Omental fat pad (tissue), 4 donors: ENCODE measurements around the gene RASA2. TPM values are rescaled to one million over a fixed set of nuclear protein-coding genes. Genes with fewer than 3 reads are reported as not detected.

ENCODE experiments used
- ATAC-seq: fragments of 150-250 bp; one replicate; pipeline ENCODE4 v1.9.1; 2016; ENCODE audit warnings: mild to moderate bottlenecking, moderate library complexity; ENCODE audit not compliant: low FRiP score
- DNase-seq: peaks from one replicate; pipeline ENCODE4 v3.0.0-alpha.2; 2019; ENCODE audit warnings: low spot score
- total RNA-seq, 4 donors: library from RNA; depleted of rRNA; stranded (reverse); fragments of >200 nt; gene quantifications; one replicate each; pipeline ENCODE4 v1.1.0, GENCODE V29; 2016
- TF ChIP-seq, protein P1 (sequence below), 3 donors: fragments of 450-650 bp; IDR thresholded peaks; one replicate each; pipeline ENCODE4 v1.5.1; 2016 to 2017; ENCODE audit warnings: antibody characterized with exemption in 3 of 3, mild to moderate bottlenecking in 3 of 3, moderate library complexity in 2 of 3

Gene RASA2
- total RNA-seq, 4 donors from 2014 or later: 16.4 to 19.8 (median 18.0) TPM

DNA sequence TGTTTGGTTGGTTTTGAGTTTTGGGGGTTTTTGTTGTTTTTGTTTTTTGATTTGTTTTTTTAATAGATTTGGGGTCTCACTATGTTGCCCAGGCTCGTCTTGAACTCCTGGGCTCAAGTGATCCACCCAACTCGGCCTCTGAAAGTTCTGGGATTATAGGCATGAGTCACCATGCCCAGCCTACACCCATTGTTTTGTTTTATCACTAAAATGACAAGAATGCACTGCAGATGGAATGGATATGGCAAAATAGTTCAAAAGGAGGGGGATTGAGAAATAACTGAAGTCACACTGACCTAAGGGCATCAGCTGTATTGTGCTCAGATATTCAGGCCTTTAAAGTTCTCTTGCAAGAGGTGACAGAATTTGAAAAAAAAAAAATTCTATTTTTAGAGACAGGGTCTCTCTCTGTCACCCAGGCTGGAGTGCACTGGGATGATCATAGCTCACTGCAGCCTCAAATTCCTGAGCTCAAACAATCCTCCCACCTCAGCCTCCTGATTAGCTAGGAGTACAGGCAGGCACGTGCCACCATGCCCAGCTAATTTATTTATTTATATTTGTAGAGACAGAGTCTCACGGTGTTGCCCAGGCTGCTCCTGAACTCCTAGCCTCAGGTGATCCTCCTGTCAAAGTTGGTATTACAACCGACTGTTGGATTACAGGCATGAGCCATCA lies 4.4 kb upstream of the RASA2 start:
- ATAC-seq: no peak
- TF ChIP-seq, protein P1, sequence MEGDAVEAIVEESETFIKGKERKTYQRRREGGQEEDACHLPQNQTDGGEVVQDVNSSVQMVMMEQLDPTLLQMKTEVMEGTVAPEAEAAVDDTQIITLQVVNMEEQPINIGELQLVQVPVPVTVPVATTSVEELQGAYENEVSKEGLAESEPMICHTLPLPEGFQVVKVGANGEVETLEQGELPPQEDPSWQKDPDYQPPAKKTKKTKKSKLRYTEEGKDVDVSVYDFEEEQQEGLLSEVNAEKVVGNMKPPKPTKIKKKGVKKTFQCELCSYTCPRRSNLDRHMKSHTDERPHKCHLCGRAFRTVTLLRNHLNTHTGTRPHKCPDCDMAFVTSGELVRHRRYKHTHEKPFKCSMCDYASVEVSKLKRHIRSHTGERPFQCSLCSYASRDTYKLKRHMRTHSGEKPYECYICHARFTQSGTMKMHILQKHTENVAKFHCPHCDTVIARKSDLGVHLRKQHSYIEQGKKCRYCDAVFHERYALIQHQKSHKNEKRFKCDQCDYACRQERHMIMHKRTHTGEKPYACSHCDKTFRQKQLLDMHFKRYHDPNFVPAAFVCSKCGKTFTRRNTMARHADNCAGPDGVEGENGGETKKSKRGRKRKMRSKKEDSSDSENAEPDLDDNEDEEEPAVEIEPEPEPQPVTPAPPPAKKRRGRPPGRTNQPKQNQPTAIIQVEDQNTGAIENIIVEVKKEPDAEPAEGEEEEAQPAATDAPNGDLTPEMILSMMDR (IDR thresholded peaks at IDR 0.05): no peak

GRCh38 chr3:141484701-141485287 lies 2.0 kb upstream of the RASA2 start:
- TF ChIP-seq, protein P1 (IDR thresholded peaks at IDR 0.05): no peak

More for the DNA sequence above, 4.4 kb upstream of the RASA2 start:
- no peak for DNase-seq

DNA sequence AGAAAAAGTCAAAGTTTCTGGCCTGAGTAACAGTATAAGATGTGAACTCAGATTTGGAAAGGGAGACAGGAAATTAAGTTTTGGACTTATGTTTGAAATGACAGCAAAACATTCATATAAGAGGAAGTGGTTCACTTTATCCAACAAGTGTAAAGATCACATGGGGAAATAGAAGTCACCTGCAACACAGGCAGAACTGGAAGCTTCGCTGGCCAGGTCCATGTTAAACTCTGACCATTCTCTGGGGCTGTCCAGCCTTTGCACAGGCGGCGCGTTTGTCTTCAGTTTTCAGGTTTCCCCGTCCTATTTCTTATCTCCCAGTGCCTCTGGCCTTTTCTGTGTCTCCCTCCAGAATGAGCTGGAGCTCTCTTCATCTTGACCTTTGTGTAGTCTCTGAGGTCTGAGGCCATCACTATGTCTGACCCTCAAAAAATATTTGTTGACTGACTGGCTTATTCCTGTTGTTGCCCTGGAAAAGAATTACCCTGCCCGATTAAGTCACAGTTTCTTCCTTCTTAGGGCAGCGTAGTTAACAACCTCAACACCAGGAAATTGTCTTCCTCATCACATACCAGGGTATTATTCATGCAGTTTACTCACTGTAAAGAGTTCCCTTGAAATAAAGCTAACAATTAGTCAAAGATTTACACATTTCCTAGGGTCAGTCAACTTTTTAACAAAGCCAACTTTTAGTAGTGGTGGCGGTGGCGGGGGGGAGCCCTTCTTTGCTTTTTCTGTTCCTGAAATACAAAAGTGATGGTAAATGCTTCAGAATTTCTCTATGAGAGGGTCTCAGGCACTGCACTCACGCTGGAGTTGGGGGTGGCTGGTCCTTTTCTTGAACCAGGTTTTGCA lies 959 bp upstream of the RASA2 start:
- no peak for DNase-seq
- TF ChIP-seq, protein P1 (IDR thresholded peaks at IDR 0.05): no peak
- no peak for ATAC-seq

More at GRCh38 chr3:141484701-141485287, 2.0 kb upstream of the RASA2 start:
- ATAC-seq: no peak
- no peak for DNase-seq

DNA sequence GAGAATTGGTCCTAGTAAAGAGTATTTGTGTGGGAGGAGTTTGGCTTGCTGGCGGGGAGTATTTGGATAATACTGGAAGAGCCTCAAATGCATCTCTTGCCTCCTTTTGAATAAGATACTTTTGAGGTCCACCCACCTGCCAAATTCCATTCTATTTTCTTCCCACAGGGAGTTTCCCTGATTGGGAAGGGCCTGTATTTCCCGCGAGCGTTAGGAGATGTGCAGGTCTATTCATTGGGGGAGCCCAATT lies 406 bp upstream of the RASA2 start:
- TF ChIP-seq, protein P1 (IDR thresholded peaks at IDR 0.05): no peak
- ATAC-seq (peak; percentile 7), DNase-seq (no peak)

DNA sequence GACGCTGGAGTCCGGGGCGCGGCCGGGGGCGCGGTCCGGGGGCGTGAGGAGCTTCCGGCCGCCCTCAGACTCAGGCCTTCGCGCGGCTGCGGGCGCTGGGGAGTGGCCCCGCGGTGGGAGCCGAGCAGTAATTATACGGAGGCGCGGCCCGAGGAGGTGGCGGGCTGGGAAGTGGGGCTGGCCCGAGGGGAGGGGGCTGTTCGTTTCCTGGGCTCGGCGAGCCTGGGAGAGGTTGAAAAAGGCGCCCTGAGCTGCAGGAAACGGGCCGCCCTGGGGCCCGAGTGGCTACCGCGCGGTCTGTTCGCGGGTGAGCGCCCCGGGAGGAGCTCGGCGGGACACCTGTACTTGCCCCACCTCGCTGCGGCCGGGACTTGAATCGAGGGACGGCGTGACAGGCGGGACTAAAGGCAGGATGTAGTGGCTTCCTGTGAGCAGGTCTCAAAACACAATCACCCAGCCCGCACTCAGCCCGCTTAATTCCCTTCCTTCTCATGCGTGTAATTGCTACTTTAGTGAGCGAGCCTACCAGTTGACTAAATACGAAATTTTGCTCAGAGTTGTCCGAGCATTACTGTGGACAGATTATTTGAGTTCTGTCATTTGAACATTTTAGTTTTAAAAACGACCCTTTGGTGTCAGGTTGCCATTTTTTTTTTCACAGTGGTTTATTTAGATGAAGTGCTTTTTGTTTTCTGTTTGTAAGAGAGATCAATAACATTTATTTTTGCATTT lies 860 bp downstream of the RASA2 start:
- ATAC-seq (peak; percentile 74), DNase-seq (peak; percentile 39)
- TF ChIP-seq, protein P1 (IDR thresholded peaks at IDR 0.05): no peak

- ATAC-seq (no peak), DNase-seq (no peak)
- TF ChIP-seq, protein P1 (IDR thresholded peaks at IDR 0.05): no peak
These were observed 2.4 kb downstream of the RASA2 start for GRCh38 chr3:141489203-141489602.
